HG03045 (cell line): Measurements from ENCODE around the gene SNX8.

Source experiments
- ATAC-seq: cut with Tn5 transposase; IDR thresholded peaks from one replicate; pipeline ENCODE4 v1.9.1; 2021; ENCODE audit warnings: mild to moderate bottlenecking, moderate library complexity; ENCODE audit not compliant: unreplicated experiment

Gene SNX8

DNA sequence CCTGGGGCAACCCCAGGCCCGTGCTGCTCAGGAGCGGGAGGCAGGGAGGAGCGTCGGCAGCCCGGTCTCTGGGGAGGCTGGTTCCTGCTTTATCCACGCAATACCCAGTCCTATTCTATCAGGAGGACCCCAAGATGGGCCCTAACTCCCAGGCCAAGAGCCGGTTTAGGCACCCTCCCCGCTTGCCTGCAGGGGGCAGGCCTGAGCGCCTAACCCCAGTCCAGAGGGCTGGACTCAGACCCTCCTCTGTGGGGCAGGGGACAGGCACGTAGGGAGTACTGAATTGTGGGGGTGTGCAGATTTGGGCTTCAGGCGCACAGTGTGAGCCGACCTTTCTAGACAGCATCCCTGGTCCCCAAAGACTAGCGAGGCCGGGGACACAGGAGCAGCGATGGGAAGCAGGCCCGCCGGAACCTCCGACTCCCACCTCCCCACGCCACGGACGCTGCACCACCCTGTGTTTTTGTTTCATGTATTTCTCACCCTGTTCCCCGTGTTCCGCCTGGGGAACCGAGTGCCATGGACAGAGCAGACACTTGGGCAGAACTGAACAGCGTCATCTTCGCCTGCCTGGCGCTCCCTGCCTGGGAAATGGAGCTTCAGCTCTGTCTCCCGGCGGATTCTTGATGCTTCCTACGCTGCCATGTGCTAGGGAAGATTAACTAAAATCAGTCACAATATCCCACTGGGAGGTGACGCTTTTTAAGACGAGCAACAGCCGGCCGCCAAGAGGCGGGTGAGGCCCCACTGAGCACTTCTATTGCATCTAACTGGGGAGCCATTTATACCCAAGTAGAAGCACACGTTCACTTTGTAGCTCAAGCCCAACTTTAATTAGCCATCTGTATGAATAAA is 66.9 kb downstream of the SNX8 start:
- ATAC-seq = no peak

DNA sequence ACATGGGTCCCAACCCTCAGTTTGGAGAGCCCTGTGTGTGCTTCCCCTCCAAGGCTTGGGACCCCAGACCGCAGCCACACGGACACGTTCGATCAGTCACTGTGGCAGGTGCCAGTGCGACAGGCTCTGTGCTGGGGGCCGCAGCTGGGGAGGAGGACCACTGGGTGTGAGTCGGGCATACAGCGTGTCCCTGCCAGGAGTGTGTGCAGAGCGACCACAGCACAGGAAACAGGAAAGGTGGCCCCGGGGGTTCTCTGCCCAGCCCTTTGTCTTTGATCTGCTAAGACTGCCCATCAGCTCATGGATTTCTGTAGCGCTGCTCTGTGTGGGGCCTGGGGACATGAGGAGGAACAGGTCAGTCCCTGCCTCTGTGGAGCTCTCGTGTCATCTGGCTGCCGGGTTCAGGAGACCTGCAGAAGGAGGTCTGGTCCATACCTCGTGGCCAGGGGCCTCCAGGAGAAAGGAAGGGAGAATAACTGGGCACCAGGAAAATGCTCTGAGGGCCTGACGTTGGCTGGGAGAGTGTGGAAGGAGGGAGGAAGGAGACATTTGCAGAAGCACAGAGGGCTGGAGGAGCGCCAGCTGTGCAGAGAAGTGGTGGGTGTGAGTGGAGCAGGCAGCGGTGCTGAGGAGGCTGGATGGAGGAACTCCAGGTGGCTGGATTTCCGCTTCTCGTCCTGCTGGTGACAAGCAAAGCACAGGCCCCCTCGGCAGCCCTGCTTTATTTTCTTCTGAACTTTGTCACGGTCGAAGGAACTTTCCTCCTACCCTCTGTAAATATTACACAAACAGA is 68.2 kb downstream of the SNX8 start:
- no peak for ATAC-seq

DNA sequence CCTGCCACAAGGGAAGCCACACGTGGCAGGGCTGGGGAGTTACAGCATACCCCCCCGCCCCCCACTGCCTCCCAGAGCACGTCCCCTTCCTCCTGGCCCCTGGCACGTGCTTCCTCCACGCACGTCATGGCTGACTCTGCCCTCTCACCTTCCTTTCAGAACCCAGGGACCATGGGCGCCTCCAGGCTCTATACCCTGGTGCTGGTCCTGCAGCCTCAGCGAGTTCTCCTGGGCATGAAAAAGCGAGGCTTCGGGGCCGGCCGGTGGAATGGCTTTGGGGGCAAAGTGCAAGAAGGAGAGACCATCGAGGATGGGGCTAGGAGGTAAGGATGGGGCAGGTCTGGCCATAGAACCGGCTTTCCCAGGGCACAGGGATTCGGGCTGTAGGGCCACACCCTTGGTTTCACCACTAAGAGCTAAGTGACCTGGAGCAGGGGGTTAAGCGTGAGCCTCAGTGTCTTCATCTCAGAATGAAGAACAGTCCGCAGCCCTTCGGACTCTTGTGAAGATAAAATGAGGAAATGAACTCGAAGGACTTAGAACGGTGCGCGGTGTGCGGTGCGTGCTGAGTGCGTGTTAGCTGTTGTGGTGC is 69.7 kb downstream of the SNX8 start:
- ATAC-seq = no peak

DNA sequence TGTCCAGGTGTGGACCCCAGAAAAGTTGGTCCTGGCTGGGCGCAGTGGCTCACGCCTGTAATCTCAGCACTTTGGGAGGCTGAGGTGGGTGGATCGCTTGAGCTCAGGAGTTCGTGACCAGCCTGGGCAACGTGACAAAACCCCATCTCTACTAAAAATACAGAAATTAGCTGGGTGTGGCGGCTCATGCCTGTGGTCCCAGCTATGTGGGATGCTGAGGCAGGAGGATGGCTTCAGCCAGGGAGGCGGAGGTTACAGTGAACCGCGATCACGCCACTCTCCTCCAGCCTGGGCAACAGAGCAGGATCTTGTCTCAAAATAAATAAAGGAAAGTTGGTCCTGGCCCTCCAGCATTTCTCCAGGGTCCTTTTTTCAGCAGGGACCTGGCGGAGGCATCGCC is 70.8 kb downstream of the SNX8 start:
- no peak for ATAC-seq

DNA sequence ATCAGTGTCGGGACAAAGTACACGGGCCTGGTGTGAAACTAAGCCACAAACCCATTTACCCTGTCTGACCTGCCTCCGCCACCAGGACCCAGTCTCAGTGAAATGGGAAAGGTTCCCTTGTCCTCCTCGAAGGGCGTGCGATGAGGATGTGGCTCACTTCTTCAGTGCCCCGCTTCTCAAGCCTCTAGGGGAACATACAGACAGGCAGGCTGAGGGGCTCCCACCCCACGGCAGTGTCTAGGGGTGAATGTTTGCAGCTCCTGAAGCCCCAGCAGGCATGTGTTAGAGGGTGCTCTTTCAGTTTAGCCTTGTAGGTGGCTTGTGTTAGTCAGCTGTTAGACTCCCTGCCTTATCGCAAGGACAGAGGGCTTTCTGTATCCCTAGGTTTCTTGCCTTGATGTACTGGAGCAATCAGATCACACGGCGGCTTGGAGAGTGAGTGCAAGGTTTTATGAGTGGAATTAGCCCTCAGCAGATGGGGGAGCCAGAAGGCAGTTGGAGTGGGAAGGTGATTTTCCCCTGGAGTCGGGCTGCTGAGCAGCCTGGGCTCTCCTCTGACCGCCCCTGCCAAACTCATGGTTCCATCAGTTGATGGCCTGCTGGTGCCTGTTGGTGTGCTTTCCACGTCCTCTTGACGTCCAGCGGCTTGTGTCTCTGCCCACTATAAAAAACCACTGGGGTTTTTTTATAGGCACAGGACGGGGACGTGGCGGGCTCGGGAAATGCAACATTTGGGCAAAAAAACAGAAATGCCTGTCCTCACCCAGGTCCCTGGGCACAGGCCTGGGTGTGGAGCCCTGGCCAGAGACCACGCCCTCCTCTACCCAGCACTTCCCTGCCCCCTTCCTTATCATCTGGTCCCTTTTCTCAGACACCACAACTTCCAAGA is 71.5 kb downstream of the SNX8 start:
- ATAC-seq = no peak

DNA sequence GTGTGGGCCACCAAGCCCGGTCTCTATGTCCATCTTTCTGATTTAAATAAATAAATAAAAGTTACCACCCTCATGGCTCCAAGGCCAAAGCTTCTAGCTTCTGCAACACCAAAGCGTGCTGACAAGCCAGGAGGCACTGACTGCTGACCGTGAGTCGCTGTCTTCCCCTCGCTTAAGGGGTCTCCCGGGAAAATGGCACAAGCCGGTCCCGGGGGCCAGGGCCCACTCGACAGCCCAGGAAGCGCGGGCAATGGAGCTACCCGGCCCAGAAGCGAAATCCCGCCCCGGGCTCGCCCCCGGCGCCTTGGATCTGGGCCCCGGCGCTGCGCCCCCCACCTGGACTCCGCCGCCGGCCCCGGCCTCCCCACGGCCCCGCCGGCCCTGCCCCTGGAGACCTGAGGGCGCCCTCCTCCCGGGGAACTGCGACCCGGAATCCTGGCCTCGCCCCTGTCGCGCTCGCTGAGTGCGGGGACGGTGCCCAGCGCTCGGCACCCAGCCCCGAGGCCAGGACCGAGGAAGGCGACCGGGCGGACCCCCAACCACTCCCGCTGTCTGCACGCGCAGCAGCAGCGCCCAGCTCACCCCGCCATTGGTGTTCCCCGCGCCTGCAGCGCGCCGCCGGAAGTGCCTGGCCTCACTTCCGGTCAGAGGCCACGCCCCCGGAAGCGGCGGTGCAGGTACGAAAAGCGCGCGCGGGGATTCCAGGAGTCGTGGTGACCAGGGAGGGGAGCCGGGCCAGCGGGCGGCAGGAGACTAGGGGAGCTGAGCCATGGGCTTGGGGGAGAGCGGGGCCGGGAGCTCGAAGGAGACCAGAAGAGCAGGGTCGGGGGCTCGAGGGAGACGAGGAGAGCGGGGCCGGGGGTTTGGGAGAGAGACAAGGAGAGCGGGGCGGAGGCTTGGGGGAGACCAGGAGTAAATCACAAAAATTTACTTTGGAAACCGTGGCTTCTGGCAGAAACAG is 72.4 kb downstream of the SNX8 start, which contains the start of the genes MRM2 and NUDT1:
TSS of gene MRM2 (minus strand) at position 626 of the 961 bp plus-strand sequence. CDS start at position 590, 36 bp downstream.
TSS of gene NUDT1 (plus strand) at position 647 of the 961 bp plus-strand sequence. CDS start 2,349 bp downstream, outside the sequence.
- peak; percentile 67 for ATAC-seq

DNA sequence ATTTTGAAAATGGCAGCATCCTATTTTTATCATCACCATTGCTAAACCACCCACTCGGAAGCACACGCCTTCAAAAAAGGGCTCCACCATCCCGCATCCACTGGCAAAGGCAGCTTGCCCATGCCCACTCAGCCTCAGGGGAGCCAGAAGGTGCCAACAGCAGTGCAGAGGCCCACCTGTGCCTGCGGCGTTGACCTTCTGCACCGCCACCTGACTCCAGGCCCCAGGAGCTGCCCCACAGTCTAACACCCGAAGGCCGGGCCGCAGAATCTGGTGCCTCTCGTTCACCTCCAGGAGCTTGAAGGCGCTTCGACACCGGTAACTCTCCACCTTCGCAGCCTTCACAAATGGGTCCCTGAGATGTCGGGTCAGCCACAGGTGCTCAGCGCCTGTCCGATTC is 75.0 kb downstream of the SNX8 start:
- no peak for ATAC-seq

DNA sequence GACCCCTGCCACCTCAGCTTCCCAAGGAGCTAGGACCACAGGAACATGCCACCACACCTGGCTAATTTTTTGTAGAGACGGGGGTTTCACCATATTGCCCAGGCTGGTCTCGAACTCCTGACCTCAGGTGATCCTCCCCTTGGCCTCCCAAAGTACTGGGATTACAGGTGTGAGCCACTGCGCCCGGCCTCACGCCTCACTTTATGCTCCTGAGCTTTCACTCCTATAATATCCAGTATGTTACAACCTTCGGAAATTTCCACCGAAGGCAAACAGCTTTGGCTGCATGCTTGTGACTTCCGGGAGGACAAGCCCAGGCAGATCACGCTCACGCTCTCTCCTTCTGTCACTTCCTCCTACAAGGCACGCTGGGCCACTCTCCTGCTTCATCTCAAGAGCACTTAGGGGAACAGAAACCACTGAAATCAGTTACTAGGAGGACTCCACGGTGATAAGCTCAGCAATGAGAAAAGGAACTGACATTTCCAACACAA is 77.1 kb downstream of the SNX8 start:
- peak; percentile 43 for ATAC-seq

DNA sequence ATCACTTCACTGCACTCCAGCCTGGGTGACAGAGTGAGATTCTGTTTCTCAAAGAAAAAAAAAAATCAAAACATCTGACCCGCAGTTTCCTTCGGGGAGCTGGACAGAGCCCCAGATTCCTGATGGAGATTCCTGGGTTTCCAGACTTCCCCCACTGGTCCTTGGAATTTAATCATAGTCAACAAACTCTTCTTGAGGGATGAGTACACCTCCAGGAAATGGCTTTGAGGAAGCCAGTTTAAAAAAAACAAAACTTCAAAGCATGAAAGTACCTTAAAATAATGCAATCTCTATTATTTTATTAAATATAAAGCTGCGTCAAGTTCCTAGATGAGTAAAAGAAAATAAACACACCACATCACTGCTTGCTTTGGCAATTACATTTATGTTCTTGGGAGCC is 80.3 kb downstream of the SNX8 start:
- ATAC-seq = no peak

DNA sequence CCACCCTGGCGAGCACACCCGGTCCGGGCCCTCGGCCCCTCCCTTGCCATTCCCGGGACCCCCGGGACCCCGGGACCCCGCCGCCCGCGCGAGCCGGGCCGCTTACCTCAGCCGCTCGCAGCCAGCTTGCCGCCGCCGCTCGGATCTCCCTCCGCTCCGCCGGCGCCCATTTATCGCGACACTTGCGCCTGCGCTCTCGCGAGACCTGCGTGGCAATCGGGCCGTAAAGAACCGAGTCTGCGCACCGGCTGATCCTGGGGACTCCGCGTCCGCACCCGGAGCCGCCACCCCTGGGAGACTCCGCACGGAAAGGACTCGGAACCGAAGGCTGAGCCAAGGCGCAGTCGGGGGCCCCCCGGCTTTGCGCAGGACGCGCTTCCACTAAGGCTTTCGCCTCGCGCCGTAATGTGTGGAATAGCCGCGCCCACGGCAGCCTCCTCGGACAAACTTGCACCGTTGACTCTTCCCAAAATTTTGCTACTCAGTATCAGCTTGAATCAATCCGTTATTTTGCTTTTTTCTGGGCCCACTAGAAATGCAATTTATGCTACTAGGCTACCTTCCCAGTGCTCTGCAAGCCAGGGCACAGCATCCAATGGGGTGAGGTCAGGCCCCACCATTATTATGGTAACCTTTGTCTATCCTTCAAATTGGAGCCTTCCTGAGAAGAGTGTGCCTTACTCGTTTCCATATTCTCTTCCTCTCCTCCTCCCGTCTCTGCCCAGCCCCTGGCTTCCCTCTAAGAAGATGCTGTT is 81.3 kb downstream of the SNX8 start, which contains the start of gene MAD1L1:
TSS of gene MAD1L1 (minus strand) at position 180 of the 755 bp plus-strand sequence. CDS start 2,812 bp downstream, outside the sequence.
- ATAC-seq = peak; percentile 76

DNA sequence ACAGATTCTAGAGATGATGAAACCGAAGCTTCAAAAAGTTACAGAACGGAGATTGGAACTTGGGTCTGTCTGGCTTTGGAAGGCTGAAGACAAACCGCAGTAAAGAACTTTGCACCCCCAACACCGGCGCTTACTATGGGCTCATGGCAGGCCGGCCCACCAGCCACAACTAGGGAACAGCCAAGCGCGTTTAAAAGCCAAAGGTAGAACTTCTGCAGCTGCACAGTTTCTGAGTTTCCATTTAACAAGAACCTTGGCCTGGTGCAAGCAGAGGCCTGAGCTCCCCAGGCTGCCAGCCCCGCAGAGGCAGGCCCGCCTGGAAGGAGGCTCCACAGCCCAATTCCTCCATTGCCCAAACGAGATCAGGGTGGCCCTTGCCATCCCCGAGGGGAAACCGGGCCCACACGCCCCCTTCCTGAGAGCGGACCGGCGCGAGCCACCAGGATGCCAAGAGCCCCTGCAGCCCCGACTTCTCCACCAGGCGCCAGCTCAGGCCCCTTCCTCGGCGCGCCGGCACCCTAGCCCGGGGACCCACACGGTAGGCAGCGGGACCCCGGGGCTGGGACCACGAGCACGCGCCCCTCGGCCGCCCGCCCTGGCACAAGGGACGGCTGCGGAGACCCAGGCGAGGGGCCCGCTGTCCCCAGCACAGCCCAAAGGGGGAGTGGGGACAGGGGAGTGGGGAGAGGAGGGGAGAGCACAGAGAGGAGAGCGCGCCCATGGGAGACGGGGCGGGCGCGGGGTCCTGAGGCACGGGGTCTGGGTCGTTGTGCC is 82.1 kb downstream of the SNX8 start:
- peak; percentile 24 for ATAC-seq

DNA sequence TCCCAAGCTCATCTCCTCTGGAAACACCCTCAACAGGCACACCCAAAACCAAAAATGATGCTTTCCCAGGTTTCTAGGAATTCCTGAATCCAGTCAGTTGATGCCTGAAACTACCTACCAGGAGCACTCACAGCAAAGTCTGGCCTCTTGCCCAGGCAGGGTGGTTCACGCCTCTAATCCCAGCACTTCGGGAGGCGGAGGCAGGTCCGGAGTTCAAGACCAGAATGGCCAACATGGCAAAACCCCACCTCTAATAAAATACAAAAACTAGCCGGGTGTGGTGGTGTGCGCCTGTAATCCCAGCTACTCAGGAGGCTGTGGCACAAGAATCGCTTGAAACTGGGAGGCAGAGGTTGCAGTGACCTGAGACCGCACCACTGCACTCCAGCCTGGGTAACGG is 83.4 kb downstream of the SNX8 start:
- no peak for ATAC-seq

DNA sequence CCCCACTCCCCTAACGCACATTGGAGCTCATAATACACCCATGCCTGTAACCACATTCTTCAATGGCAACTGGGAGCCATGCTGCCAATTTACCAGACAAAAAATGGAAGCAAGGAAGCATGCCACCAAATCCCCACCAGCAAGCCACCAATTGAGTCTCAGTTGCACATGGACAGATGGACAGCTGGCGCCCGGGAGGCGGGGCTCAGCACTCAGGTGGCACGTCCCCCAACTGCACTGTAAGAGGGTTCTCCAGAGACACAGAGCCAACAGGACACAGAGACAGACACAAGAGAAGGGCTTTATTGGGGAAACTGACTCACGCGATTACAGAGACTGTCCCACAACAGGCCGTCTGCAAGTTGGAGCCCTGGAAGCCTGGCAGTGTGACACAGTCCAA is 84.0 kb downstream of the SNX8 start:
- no peak for ATAC-seq

DNA sequence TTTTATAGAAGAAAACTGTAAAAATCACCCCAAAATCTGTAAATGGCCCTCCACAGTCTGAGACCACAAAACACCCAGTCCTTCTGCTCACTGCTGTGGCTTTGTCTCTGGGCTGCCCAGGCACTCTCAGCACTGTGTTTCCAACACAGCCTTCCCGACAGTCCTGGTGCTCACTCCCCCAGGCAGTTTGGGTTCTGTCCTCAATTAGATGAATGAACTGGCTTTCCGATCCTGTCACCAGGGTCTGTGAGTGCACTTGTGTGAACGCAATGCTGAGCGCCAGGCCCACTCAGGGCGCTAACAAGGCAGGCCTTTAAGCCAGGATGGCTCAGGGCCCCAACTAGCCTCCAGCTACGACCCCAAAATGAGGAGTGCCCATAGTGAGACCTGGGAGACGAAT is 84.8 kb downstream of the SNX8 start:
- ATAC-seq = no peak

DNA sequence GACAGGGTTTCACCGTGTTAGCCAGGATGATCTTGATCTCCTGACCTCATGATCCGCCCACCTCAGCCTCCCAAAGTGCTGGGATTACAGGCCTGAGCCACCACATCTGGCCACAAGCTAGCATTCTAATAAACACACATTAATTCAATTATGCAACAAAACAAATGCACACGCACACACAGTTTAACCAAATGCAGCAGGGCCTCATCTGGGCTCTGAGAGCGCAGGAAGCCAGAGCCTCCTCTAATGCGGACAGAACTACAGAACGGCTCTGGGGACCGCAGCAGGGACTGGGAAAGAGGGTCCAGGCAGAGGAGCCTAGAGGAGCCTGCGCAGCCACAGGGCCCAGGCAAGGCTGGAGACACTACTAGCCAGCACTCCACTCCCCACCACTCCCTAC is 85.3 kb downstream of the SNX8 start:
- ATAC-seq = no peak

DNA sequence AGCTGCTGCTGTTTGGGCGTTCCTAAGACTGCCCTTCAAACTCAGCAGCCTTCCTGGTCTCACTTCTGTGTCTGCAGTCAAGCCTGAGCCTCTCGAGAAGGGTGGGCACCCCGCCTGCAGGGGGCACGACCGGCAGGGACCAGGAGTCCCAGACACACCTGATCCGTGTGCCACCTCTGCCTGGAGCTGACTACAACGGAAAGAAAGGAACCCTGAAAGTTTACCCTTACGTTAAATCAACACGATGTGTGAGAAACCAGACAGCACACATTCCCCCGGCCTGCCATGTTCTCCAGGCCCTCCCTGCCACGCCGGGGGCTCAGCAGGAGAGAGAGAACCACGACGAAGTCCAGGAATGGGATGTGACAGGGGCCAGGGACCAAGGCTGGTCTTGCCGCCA is 86.5 kb downstream of the SNX8 start:
- ATAC-seq = no peak

DNA sequence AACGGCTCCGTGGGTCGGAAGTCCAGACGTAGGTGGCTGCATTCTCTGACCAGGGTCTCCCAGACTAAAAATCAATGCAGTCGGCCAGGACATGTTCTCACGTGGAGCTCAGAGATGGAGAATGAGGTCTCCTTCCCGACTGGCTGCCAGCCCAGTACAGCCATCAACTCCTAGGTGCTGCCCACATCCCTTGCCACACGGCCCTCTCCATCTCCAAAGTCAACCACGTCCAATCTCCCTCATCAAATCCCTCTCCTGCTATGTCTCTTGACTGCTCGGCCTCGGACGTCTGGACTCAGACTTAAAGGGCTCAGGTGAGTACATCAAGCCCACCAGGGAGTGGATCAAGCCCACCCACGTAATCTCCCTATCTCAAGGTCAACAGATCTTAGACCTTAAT is 88.4 kb downstream of the SNX8 start:
- no peak for ATAC-seq

DNA sequence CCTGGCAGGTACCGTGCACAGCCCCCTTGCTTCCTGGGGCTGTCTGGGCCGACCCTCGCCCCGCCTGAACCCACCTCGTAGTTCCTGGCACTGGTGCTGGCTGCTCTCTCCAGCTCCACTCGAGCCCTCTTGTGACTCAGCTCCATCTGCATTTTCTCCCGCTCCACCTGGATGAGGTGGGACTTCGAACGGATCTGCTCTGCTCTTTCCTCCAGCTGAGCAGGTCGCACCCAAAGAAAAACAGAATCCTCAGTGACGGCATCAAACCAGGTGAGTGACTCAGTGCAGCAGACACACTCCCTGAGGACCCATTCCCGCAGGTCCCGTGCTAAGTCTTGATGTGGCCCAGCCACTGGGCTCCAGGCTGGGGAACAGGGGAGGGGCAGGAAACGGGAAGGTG is 88.9 kb downstream of the SNX8 start:
- ATAC-seq = no peak
